RWPE2 (cell line): ENCODE results near the gene GSN.

Source experiments
- ATAC-seq: fragments of 200-7000 bp; cut with Tn5 transposase; 3 replicates; pipeline ENCODE4 v1.9.1; 2021; ENCODE audit warnings: low read depth
- DNase-seq: peaks from one replicate; pipeline ENCODE4 v3.0.0-alpha.2; 2020; ENCODE audit warnings: low spot score
- H3K27ac ChIP-seq: fragments of 450-650 bp; 2 replicates; pipeline ENCODE4 v1.5.1; 2017; ENCODE audit warnings: mild to moderate bottlenecking; ENCODE audit not compliant: poor library complexity, severe bottlenecking
- H3K27me3 ChIP-seq: fragments of 250-450 bp; sonication (Bioruptor Pico); 2 replicates; pipeline ENCODE4 v1.5.1; 2021; ENCODE audit warnings: mild to moderate bottlenecking, moderate library complexity; ENCODE audit not compliant: insufficient read depth, poor library complexity, severe bottlenecking
- H3K36me3 ChIP-seq: fragments of 250-450 bp; sonication (Bioruptor Pico); 2 replicates; pipeline ENCODE4 v1.5.1; 2020; ENCODE audit warnings: low read depth, mild to moderate bottlenecking, moderate library complexity
- H3K4me1 ChIP-seq: fragments of 250-450 bp; sonication (Bioruptor Pico); 2 replicates; pipeline ENCODE4 v1.5.1; 2021; ENCODE audit warnings: mild to moderate bottlenecking, moderate library complexity; ENCODE audit not compliant: insufficient read depth, poor library complexity, severe bottlenecking
- H3K4me3 ChIP-seq: fragments of 250-450 bp; sonication (Bioruptor Pico); 2 replicates; pipeline ENCODE4 v1.5.1; 2021; ENCODE audit warnings: mild to moderate bottlenecking, moderate library complexity; ENCODE audit not compliant: severe bottlenecking
- H3K9me3 ChIP-seq: fragments of 250-450 bp; sonication (Bioruptor Pico); 2 replicates; pipeline ENCODE4 v1.5.1; 2021; ENCODE audit warnings: mild to moderate bottlenecking, moderate library complexity; ENCODE audit not compliant: severe bottlenecking
- TF ChIP-seq, protein P1 (sequence below): fragments of 450-650 bp; IDR thresholded peaks from one replicate; pipeline ENCODE4 v1.5.1; 2017; ENCODE audit warnings: mild to moderate bottlenecking, moderate library complexity; ENCODE audit not compliant: poor library complexity, severe bottlenecking

GSN gene

DNA sequence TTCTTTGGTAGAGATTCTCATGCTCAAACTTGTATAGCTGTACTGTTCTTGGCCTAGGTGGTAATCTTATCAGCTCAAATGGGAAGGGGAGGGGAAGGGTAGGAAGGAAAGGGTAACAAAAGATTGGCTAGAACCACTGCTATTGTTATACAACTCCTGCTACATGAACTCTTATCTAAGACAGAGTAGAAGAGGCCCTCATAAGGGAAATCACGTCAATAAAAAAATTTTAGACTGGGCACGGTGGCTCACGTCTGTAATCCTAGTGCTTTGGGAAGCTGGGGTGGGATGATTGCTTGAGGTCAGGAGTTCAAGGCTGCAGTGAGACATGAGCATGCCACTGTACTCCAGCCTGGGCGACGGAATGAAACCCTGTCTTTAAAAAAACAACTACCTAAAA, 86.2 kb downstream of the GSN start:
- no peaks in the 10 kb centered on the region for H3K9me3 ChIP-seq
- no peak for ATAC-seq
- peaks cover 27% of the 10 kb centered on the region for H3K4me1 ChIP-seq
- no peak overlapping the region for H3K4me3 ChIP-seq
- H3K27ac ChIP-seq, result no peak overlapping the region
- H3K36me3 ChIP-seq, result peaks cover 66% of the 10 kb centered on the region
- TF ChIP-seq, protein P1, sequence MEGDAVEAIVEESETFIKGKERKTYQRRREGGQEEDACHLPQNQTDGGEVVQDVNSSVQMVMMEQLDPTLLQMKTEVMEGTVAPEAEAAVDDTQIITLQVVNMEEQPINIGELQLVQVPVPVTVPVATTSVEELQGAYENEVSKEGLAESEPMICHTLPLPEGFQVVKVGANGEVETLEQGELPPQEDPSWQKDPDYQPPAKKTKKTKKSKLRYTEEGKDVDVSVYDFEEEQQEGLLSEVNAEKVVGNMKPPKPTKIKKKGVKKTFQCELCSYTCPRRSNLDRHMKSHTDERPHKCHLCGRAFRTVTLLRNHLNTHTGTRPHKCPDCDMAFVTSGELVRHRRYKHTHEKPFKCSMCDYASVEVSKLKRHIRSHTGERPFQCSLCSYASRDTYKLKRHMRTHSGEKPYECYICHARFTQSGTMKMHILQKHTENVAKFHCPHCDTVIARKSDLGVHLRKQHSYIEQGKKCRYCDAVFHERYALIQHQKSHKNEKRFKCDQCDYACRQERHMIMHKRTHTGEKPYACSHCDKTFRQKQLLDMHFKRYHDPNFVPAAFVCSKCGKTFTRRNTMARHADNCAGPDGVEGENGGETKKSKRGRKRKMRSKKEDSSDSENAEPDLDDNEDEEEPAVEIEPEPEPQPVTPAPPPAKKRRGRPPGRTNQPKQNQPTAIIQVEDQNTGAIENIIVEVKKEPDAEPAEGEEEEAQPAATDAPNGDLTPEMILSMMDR, result no peak
- no peaks in the 10 kb centered on the region for H3K27me3 ChIP-seq
- DNase-seq, result no peak

DNA sequence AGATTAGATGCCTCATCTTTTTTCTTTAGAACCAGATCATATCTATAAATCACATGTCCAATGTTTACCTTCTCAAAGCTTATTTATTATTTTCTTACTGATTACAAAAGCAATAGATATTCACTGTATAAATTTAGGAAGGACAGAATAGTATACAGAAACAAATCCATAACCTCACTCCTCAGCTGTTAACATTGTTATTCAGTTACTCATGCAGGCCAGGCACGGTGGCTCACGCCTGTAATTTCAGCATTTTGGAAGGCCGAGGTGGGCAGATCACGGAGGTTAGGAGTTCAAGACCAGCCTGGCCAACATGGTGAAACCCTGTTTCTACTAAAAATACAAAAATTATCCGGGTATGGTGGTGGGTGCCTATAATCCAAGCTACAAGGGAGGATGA, 86.8 kb downstream of the GSN start:
- no peak for ATAC-seq
- H3K36me3 ChIP-seq, result peaks cover 60% of the 10 kb centered on the region
- TF ChIP-seq, protein P1, result no peak

DNA sequence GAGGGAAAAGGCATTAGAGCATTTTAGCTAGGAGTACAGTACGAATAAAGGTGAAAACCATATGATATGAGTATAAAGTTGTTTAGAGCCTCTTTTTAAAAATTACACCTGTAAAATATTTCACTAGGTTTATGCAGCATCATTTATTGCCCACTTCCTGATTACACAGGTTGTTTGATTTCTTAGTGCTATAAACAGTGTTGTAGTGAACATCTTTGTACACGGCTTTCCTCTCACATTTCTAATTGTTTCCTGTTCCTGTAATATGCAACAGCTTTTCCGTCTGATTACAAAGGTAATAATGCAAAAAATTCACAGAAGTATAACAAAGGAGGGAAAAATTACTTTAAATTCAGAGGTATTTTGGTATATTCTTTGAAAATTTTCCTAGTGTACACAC, 89.0 kb downstream of the GSN start:
- peak overlapping the region; percentile 59 for H3K27ac ChIP-seq
- ATAC-seq (no peak), DNase-seq (no peak)
- H3K9me3 ChIP-seq, result no peaks in the 10 kb centered on the region
- H3K4me1 ChIP-seq, result peaks cover 42% of the 10 kb centered on the region
- no peaks in the 10 kb centered on the region for H3K27me3 ChIP-seq
- H3K4me3 ChIP-seq, result no peak overlapping the region
- TF ChIP-seq, protein P1, result no peak
- H3K36me3 ChIP-seq, result peaks cover 49% of the 10 kb centered on the region

More for the DNA sequence above, 86.8 kb downstream of the GSN start:
- H3K9me3 ChIP-seq, result no peaks in the 10 kb centered on the region
- no peak overlapping the region for H3K4me3 ChIP-seq
- H3K4me1 ChIP-seq, result peaks cover 31% of the 10 kb centered on the region
- H3K27me3 ChIP-seq, result no peaks in the 10 kb centered on the region
- no peak for DNase-seq
- no peak overlapping the region for H3K27ac ChIP-seq

DNA sequence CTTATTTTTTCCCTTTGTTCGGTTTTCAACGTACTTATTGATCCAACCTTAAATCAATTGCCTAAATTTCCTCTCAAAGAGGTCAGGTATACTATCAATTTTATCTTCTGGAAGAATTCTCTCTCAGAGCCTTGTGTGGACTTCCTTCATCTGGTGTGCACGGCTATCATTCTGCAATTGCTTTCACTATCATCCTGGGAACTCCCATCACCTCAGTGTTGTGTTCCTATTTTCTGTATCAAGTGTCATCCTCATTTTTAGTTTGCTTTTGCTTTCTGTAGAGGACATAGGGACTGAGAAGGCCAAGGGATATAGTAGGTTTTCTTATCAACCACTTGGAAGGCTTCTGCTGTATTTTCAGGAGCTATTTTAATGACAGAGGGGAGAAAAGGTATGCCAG, 90.8 kb downstream of the GSN start:
- Histone ChIP-seq H3K9me3 (no peaks in the 10 kb centered on the region), H3K36me3 (peaks cover 32% of the 10 kb centered on the region), H3K27me3 (no peaks in the 10 kb centered on the region), H3K4me3 (no peak overlapping the region), H3K4me1 (peaks cover 58% of the 10 kb centered on the region), H3K27ac (peak overlapping the region; percentile 3)
- TF ChIP-seq, protein P1, result no peak
- no peak for ATAC-seq
- no peak for DNase-seq

DNA sequence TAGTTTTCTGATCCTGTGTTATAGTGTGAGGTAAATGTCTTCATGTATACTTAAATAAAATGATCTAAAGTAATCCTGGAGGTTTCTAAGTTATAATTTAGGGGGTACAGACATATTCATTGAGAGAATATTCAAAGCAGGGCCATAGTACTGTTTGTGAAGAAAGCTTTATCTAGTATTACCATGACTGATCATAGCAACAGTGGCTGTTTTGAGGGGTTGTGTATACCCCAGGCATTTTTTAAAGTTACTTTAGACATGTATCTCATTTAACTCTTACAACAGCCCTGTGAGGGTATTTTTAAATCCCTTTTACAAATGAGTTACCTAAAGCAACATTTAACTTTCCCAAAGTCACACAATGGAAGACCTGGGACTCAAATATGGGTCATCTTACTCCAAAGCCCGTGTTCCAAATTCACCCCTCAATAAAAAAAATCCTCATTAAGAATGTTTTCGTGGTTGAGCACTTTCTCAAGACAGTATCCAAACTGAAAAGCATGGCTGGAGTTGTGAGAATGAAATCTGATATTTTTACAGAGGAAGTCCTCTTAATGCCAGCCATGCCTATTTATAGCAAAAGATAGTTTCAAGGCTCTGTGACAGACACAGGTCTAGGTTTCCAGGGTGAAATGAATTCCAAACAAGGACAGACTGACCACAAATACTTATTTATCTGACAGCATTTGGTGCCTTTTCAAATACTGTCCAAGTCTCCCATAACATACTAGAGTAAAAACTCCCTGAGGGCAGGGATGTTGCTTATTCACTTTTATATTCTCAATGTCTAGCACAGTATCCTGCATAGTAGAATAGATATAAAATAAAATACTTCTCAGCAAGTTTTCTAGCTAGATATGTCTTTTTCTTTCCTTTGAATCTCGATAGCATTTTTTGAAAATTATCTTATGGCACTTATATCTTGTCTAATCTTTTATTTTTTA, 91.7 kb downstream of the GSN start:
- peak overlapping the region; percentile 3 for H3K27ac ChIP-seq
- H3K4me1 ChIP-seq, result peaks cover 67% of the 10 kb centered on the region
- H3K27me3 ChIP-seq, result no peaks in the 10 kb centered on the region
- H3K36me3 ChIP-seq, result peaks cover 28% of the 10 kb centered on the region
- TF ChIP-seq, protein P1, result no peak
- DNase-seq (no peak), ATAC-seq (no peak)
- H3K4me3 ChIP-seq, result no peak overlapping the region
- no peaks in the 10 kb centered on the region for H3K9me3 ChIP-seq
